Measurements from ENCODE around the gene CCND2. TPM values are rescaled to one million over a fixed set of nuclear protein-coding genes. Genes with fewer than 3 reads are reported as not detected.

The CCND2 gene
- total RNA-seq, 1 donor = 20.3 TPM

GRCh38 chr12:4286228-4286627 is 12.7 kb downstream of the CCND2 start:
- H3K4me3 ChIP-seq (ENCODE audit: low read depth, low read length) = no peak overlapping the region
- TF ChIP-seq CTCF (IDR thresholded peaks at IDR 0.05; ENCODE audit: insufficient read depth, low read depth, low read length) = no peak
- DNase-seq (ENCODE audit: low read depth) = no peak

- H3K4me3 ChIP-seq (ENCODE audit: low read depth, low read length) = no peak overlapping the region
- DNase-seq (ENCODE audit: low read depth) = no peak
- no peak for TF ChIP-seq CTCF (IDR thresholded peaks at IDR 0.05; ENCODE audit: insufficient read depth, low read depth, low read length)
Measured at GRCh38 chr12:4286771-4287317, 13.3 kb downstream of the CCND2 start.

GRCh38 chr12:4287325-4288211 is 14.0 kb downstream of the CCND2 start:
- no peak overlapping the region for H3K4me3 ChIP-seq (ENCODE audit: low read depth, low read length)
- no peak for DNase-seq (ENCODE audit: low read depth)
- TF ChIP-seq CTCF (IDR thresholded peaks at IDR 0.05; ENCODE audit: insufficient read depth, low read depth, low read length) = no peak

GRCh38 chr12:4288296-4289131 is 15.0 kb downstream of the CCND2 start:
- no peak overlapping the region for H3K4me3 ChIP-seq (ENCODE audit: low read depth, low read length)
- no peak for DNase-seq (ENCODE audit: low read depth)
- no peak for TF ChIP-seq CTCF (IDR thresholded peaks at IDR 0.05; ENCODE audit: insufficient read depth, low read depth, low read length)

- H3K4me3 ChIP-seq (ENCODE audit: low read depth, low read length) = no peak overlapping the region
- TF ChIP-seq CTCF (IDR thresholded peaks at IDR 0.05; ENCODE audit: insufficient read depth, low read depth, low read length) = no peak
- no peak for DNase-seq (ENCODE audit: low read depth)
Measured at GRCh38 chr12:4289231-4289878, 15.8 kb downstream of the CCND2 start.

- TF ChIP-seq CTCF (IDR thresholded peaks at IDR 0.05; ENCODE audit: insufficient read depth, low read depth, low read length) = no peak
- no peak overlapping the region for H3K4me3 ChIP-seq (ENCODE audit: low read depth, low read length)
- DNase-seq (ENCODE audit: low read depth) = no peak
Measured at GRCh38 chr12:4289998-4290790, 16.6 kb downstream of the CCND2 start.

All from fibroblast of villous mesenchyme (primary cell).